GM18517 (cell line): ENCODE data around the gene PON2.
"Not testable (repeated sequence)": the region's sequence is repeated elsewhere in the genome, so short reads cannot be mapped to it uniquely, and the experiment has no call there.

ENCODE experiments used
- ATAC-seq: cut with Tn5 transposase; IDR thresholded peaks from one replicate; pipeline ENCODE4 v1.9.1; 2021; ENCODE audit warnings: mild to moderate bottlenecking, moderate library complexity; ENCODE audit not compliant: unreplicated experiment

Gene PON2

GRCh38 chr7:95407751-95408150 is 27.1 kb downstream of the PON2 start:
- ATAC-seq: no peak

DNA sequence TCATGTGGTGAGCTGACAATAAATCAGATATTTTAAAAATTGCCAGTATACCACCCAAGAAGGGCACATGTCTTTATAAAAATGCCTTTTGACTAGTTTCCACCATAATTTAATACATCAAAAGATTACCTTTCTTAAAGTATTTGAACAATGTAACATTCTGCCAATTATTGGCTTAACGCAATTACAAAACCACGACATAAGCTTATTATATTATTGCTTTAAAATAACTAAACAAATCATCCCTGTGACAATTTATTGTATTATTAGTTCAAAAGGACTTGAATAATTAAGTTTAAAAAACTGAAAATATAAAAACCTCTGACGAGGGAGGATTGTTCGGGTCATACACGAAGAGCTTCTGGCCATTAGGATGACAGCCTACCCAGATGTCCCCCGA is 29.0 kb downstream of the PON2 start:
- ATAC-seq: no peak

DNA sequence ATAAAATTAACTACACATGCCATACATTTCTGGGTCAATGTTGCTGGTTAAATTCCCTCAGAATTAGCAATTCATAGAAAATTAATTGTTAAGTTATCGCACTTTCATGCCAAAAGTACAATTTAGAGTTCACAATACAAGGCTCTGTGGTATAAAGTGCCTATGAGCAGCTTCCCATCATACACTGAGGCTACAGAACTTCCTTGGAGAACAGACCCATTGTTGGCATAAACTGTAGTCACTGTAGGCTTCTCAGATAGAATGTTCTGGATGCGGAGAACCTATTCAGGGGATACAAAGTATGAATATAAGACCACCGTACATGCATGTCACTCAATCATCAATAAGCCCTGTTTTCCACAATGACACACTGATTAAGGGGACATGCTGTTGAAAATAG is 29.6 kb downstream of the PON2 start:
- no peak for ATAC-seq

- ATAC-seq: no peak
Observed at GRCh38 chr7:95404316-95404865, 30.4 kb downstream of the PON2 start.

- no peak for ATAC-seq
Observed at GRCh38 chr7:95398155-95398940, 36.5 kb downstream of the PON2 start.

DNA sequence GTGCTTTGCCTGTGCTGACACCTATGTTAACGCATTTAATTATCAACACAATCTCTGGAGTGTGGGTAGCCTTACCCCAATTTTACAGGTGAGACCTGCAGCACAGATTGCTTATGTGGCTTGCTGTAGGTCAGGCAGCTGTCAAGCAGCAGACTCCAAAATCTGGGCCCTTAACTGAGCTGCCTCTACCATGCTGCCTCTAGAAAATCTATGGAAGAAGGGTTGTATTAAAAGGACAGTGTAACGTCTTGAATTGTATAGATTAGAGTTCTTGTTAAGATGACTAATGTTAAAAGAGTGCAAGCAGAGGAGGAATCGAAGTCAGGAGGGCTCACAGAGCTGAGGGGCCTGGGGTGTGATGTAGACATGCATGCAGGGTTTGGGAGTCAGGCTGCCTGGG is 37.4 kb downstream of the PON2 start:
- ATAC-seq: no peak

- peak; percentile 56 for ATAC-seq
Observed at GRCh38 chr7:95396136-95397032, 38.4 kb downstream of the PON2 start, which contains the start of gene PON3. TSS of gene PON3 (minus strand) at chr7:95396375. CDS start at chr7:95396350, 25 bp downstream.

- ATAC-seq: no peak
Observed at GRCh38 chr7:95395755-95396135, 39.1 kb downstream of the PON2 start.

- no peak for ATAC-seq
Observed at GRCh38 chr7:95394370-95394769, 40.5 kb downstream of the PON2 start.

GRCh38 chr7:95391761-95392160 is 43.1 kb downstream of the PON2 start:
- ATAC-seq: no peak

DNA sequence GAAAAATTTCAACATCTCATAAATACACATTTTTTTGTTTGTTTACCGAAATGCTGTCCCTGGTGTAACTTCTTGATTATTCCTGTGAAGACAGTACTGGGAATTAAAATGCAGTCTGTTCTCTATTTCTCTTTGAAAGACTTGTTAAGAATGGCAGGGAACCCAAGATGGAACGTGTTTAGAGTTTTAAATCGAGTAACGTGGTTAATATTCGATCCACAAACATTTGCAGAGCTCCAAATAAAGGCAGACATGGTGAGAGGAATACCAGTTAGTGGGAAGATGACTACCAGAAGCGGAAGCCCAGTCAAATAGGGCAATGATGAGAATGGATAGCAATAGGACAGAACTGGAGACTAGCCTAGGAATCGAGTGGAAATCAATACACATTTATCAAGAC is 45.3 kb downstream of the PON2 start:
- ATAC-seq: no peak

DNA sequence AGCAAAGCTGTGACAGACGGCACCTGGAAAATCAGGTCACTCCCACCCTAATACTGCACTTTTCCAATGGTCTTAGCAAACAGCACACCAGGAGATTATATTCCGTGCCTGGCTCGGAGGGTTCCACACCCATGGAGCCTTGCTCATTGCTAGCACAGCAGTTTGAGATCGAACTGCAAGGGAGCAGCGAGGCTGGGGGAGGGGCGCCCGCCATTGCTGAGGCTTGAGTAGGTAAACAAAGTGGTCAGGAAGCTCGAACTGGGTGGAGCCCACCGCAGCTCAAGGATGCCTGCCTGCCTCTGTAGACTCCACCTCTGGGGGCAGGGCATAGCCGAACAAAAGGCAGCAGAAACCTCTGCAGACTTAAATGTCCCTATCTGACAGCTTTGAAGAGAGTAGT is 55.4 kb downstream of the PON2 start:
- not testable (repeated sequence) for ATAC-seq

- ATAC-seq: no peak
Observed at GRCh38 chr7:95376632-95377400, 58.0 kb downstream of the PON2 start.

- ATAC-seq: no peak
Observed at GRCh38 chr7:95375591-95376257, 59.1 kb downstream of the PON2 start.

GRCh38 chr7:95373323-95373722 is 61.5 kb downstream of the PON2 start:
- ATAC-seq: no peak

DNA sequence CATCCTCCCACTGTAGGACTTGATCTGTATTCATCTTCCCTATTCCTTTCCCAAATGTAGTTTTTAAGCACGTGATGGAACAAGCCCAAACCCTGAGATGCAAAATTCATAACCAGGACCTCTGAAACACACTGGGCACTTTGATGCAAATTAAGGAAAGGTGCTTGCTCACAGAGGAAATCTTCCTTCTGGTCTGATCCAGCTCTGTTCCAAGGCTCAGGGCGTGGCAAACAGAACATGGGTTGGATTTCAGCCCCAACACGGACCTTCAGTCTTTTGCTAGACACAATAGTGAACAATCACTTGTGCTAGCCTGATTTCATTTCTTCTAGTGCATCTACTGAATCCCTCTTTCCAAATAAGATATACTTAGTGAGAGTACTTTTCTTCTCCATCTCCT is 66.6 kb downstream of the PON2 start:
- no peak for ATAC-seq

GRCh38 chr7:95367606-95368005 is 67.2 kb downstream of the PON2 start:
- no peak for ATAC-seq

DNA sequence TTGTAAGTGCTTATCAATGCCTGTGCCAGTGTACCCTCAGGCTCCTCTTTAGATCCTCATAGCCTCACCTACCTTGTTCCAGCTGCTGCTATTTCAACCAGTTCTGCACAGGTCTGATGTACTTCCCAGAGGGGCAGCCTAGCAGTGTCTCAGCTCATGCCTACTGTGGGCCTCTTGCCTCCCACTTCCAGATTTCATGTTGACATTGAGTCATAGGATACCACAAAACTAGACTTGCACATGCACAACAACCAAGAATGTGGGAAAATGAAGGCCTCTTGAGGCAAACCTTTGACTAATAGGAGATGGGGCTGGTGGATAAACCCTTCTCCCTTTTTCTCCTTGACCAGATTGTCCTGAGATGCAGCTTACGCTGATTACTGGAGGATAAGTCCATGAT is 69.7 kb downstream of the PON2 start:
- no peak for ATAC-seq

DNA sequence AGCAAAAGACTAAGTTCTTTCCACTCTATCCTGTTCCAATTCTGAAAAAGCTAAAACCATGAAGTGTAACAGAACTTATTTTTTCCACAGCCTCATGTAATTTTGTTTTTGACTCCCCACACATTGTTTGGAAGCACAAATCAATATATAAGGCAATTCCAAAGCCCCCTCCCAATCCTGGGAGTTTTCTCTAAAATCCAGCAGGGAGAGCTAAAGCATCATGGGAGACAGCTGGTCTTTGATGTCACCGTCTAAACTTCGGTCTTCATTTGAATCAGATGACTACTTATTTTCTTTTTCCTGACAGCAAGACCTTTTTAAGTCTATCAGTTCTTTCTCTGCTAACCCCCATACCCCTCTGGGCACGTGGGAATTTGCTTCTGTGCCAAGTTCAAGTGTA is 77.2 kb downstream of the PON2 start:
- no peak for ATAC-seq
